Right hindlimb (tissue), 1 donor: ENCODE measurements around the gene CNOT1.
A peak's percentile ranks its signal among the peaks of the same experiment; 100 is the strongest.
"Not testable (repeated sequence)": the region's sequence is repeated elsewhere in the genome, so short reads cannot be mapped to it uniquely, and the experiment has no call there.

Source experiments
- DNase-seq: peaks from one replicate; pipeline ENCODE4 v3.0.0-alpha.2; 2018

CNOT1 gene

DNA sequence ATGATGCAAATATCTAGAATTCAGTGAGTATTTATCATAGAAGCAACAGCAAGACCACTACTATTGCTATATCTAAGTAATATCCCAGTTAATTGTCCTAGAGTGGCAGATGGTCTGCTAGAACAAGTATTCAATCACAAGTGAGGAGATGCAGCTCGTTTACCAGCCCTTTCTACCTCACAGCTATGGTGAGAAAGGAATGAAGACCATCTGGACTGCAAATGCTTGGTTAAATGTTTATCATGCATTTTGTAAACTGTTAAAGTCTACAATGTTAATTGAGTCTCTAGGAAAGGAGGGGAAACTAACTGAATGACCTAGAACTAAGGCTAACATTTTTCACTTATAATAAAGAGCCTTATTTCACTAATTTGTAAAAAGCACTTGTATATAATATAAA, 52.5 kb downstream of the CNOT1 start:
- no peak for DNase-seq

GRCh38 chr16:58574895-58575294, 54.7 kb downstream of the CNOT1 start:
- DNase-seq, result no peak

- not testable (repeated sequence) for DNase-seq
These were observed 63.9 kb downstream of the CNOT1 start for GRCh38 chr16:58565697-58566096.

DNA sequence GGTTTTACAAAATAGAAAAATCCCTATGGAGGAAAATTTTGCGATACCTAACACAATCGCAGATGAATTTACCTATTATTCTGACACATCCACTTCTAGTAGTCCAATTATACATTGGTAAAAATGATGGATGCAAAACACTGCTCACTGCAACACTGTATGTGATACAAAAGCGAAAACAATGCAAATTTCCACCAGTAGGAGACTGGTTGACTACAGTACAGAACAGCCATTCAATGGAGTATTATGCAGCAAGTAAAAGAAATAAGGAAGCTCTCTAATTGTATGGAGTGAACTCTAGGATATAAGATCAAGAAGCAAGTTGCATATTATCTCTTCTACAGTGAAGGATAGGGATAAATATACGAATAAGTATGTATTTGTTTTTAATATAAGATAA, 65.9 kb downstream of the CNOT1 start:
- no peak for DNase-seq

- no peak for DNase-seq
These were observed 66.4 kb downstream of the CNOT1 start for GRCh38 chr16:58563235-58563634.

DNA sequence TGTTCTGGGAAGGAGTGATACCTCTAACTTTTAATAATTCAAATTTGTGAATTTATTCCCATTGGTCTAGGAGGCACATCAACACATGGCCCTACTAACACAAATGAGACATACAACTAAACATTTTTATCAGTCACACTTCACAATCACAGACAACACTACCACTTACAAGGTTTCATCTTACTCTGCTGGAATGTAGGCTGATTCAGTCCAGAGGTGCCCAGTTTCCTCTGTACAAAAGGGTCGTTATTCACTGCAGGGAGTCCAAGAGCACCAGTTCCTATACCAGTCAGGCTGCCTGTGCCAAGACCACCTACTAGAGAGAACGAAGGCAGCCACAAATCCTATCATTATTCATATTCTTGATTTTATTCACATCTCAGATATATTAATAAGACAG, 72.9 kb downstream of the CNOT1 start:
- DNase-seq, result no peak

DNA sequence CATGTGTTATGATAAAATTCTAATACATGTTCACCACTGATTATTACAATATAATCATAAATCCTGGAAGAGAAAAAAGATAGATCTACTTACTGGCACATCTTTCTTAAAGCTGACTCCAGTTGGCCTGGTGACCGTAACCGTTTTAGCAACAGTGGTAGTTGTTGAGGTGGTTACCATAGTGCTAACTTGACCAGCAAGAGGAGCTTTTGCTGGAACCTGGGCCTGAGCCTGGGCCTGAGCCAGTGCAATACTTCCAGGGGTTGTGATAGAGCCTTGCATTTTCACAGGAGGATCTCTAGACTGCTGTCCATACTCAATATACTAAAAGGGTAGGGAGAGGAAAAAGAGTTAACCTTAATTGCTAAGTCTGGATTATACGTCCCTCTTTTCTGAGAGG, 78.1 kb downstream of the CNOT1 start:
- peak; percentile 29 for DNase-seq

DNA sequence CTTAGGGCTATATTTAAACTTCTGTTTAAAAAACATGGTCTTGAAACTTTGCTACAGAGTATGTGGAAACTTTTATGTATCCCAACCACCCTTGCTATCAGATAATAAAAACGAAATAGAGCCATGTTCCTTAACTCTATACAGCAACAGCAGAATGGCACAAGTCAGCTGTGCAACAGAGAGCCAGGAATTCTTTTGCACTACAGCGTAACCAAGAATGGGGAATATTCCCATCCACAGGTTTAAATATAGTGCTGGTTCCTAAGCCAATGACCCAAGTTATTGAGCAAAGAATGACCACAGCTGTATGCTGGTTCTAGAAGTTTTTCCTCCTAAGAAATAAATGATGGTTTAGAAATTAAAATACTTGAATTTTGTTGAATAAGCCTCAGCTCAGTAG, 81.2 kb downstream of the CNOT1 start:
- DNase-seq, result no peak

DNA sequence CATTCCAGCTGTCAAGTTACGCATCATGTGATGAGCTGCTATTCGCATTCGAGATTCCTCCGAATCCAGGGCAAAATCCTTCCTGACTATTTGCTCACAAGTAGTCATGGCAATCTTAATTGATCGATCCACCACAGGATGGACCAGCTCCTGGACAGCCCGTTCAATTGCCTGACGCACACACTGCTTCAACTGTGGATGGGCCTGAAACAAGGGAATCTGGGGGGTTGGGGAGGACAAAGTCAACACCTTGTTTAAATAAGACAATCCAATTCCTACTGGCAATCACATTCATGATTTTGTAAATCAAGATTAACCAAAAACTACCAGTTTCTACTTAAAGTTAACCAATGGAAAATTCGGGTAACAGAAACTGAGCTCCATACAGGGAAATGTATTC, 85.9 kb downstream of the CNOT1 start:
- DNase-seq, result no peak

DNA sequence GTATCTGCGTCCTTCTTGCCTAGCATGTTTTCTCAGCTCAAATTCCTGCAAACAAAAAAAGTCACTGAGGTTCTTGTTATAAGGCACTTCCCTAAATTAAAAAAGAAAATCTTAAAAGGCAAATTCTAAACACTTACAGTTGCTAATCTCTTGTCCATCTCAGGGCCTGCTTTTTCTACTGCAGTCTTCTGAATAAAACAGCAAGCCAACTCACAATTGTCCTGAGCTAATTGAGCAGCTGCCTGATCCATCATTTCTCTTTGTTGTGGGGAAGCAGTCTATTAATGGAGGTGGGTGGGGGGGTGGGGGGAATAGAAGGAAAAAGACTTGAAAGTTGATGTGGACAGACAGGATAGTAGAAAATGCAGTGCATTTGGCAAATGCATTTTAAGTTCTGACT, 87.3 kb downstream of the CNOT1 start:
- no peak for DNase-seq

DNA sequence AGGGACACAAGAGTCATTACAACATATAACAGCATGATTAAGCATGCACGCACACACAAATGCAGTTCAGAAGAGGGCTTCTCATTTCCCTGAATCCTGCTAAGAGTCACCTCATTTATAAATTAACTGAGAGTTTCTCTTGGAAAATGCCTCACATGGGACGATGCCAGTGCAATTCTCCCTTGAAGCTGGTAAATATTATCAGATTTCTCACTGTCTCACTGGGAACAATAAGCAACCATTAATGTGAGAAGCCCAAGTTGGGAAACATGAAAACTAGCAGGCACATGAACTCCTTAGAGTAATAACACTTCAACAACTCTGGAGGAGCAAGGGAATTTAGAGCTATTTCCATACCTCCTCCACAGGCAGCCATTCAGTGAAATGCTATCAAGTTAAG, 87.9 kb downstream of the CNOT1 start:
- DNase-seq, result no peak

DNA sequence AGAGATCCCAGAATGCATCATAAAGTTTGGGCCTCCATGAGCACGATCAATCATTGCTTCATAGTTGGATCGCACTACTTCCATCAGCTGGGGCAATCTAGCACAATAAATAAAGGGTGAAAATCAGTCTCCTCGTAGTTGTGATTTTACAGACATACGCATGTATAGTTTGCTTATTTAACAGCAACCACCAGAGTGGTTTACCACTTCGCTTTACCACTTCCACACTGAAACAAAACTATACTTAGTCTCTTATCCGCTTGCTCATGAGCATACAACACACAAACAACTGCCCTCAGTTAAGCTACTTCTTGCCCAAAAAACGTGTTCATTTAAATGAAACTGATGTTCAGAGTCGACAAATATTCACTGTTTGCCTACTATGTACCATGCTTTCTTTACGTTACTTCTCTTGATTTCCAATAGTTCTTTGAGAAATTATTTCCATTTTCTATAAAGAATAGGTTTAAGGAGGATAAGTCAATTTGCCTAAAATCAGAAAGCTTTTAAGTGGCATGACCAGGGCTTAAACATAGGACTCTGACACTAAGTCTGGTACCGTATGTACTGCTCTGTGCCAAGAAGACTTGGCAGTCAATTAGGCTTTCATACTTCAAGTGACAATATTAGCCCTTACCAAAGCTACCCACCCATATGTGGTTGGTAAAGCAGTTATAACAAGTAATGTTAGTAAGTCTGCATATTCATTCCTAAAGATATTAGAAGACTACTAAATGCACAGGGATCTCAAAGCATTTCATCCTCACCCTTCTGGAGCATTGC, 92.3 kb downstream of the CNOT1 start:
- no peak for DNase-seq

- DNase-seq, result no peak
These were observed 93.3 kb downstream of the CNOT1 start for GRCh38 chr16:58536278-58536677.

DNA sequence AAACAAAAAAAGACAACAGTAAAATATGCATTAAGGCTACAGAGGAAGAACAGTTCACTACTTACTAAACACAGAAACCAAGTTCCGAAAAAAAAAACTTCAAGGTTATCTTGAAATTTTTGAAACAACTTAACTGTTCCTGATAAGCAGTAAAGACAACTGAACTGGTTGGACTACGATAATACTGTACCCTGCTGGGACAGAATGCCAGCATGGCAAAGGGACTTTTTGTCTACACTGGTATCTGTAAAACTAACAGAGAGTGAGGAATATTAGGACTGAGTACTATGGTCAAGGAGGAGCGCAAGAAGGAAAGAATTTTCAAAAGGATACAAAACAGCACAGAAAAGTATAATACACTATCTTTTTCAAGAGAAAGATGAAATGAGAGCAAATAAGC, 94.5 kb downstream of the CNOT1 start:
- no peak for DNase-seq

GRCh38 chr16:58533751-58534470, 95.7 kb downstream of the CNOT1 start:
- no peak for DNase-seq

DNA sequence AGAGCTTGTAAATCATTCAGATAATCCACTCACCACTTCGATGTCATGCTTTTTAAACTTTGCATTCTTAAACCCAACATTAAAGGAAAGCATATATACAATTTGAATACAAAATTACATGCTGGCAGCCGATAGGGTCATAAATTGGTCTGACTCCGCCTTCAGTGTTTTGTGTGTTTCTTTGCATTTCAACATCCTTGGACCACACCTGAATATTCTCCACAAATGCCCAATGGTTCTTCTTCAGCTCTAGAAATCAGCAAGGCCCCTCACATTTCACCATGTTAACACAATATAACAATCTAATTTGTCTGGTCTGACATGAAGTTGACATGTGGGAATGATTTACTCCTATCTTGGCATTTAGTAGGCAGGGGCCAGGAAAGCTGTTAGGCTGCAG, 97.2 kb downstream of the CNOT1 start:
- DNase-seq, result no peak

DNA sequence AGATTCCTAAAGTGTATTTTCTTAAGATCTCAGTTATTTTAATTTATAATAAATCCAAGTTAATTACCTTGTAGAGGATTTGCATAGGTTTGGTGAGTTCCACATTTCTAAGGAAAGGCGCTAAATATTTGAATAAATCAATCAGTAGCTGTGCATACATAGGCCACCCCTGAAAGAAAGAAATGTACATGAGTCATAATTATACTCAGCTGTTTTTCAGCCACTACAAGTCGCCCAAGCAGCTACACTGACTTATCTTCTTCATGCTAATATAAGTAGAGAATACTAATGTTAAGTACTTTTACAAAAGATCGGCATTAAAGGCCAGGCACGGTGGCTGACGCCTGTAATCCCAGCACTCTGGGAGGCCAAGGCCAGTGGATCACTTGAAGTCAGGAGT, 99.4 kb downstream of the CNOT1 start:
- DNase-seq, result no peak

- DNase-seq, result no peak
These were observed 109.9 kb downstream of the CNOT1 start for GRCh38 chr16:58519707-58520106.

- DNase-seq, result no peak
These were observed 110.7 kb downstream of the CNOT1 start for GRCh38 chr16:58518980-58519368.

DNA sequence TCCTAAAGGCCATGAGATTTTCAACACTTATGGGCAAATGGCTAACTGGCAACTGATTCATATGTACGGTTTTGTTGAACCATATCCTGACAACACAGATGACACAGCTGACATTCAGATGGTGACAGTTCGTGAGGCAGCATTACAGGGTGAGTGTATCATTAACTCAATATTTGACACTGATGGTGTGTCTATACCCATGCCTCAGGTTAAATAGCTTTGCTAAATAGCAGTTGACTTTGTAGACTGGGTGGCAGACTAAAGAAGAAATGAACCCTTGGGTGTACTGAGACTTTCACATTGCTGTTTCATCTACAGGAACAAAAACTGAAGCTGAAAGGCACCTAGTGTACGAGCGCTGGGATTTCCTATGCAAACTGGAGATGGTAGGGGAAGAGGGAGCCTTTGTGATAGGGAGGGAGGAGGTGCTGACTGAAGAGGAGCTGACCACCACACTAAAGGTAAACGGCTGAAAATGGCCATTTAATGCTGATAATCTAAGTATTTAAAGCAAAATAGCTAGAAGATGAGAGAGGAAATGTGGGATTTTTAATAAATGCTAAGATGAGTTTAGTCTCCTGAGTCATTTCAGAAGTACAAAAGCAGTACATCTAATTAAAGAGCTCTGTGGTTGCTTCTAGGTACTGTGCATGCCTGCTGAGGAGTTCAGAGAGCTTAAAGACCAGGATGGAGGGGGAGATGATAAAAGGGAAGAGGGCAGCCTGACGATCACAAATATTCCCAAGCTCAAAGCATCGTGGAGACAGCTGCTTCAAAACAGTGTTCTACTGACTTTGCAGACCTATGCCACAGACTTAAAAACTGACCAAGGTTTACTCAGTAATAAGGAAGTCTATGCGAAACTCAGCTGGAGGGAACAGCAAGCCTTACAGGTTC, 111.3 kb downstream of the CNOT1 start:
- DNase-seq, result no peak

DNA sequence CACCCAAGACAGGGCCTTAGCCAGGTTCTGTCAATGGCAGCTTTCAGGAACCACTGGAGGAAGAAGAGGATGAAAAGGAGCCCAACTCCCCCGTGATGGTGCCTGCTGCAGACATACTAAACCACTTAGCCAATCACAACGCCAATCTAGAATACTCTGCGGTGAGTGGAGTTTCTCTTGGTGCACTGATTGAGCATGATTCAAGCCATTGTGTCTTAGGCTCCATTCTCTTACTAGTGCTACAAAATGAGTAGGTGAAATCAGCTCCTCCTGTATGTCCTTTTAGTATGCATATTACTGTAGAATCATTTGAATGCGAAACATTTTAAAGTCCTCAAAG, 112.9 kb downstream of the CNOT1 start:
- no peak for DNase-seq

GRCh38 chr16:58515871-58516767, 113.5 kb downstream of the CNOT1 start:
- DNase-seq, result peak; percentile 41
